PC-9 (cell line): Measurements from ENCODE around the gene COL23A1. TPM values are rescaled to one million over a fixed set of nuclear protein-coding genes. Genes with fewer than 3 reads are reported as not detected.

Experiments
- BruUV-seq: library from RNA; stranded (reverse); fragments of 400-500 nt; replicated peaks from 2 replicates; lab custom pipeline; 2021; lab: Mats Ljungman, UMichigan
- CTCF ChIA-PET: fragments of 300-600 bp; sonication (Branson Sonifier 250); formaldehyde crosslinking; loops from one replicate; lab custom pipeline; 2022; ENCODE audit warnings: antibody characterized with exemption; lab: Charles Lee
- POLR2A ChIA-PET: fragments of 300-600 bp; sonication (Branson Sonifier 250); formaldehyde crosslinking; loops from one replicate; lab custom pipeline; 2022; ENCODE audit warnings: antibody characterized with exemption; ENCODE audit not compliant: unreplicated experiment; lab: Charles Lee
- DNase-seq, 2 experiments: peaks; one replicate each; pipeline versions ENCODE4 v3.0.0 to v3.0.0-alpha.2; 2015 to 2022; ENCODE audit warnings: mixed read lengths in 1 of 2
- H2AFZ ChIP-seq: fragments of 200-600 bp; sonication (generic); 2 replicates; pipeline ENCODE4 v1.8.1; 2017; ENCODE audit warnings: antibody characterized with exemption
- H3F3A ChIP-seq: fragments of 200-600 bp; sonication (generic); 2 replicates; pipeline ENCODE4 v1.8.1; 2017; ENCODE audit warnings: antibody characterized with exemption, mild to moderate bottlenecking, low read depth; ENCODE audit not compliant: insufficient read depth
- H3K27ac ChIP-seq: fragments of 200-600 bp; sonication (generic); 2 replicates; pipeline ENCODE4 v1.6.1; 2016; ENCODE audit warnings: mixed run types
- H3K27me3 ChIP-seq: fragments of 200-600 bp; sonication (generic); 2 replicates; pipeline ENCODE4 v1.6.1; 2016; ENCODE audit warnings: low read depth, mixed run types; ENCODE audit not compliant: insufficient read depth
- H3K36me3 ChIP-seq: fragments of 200-600 bp; sonication (generic); 2 replicates; pipeline ENCODE4 v1.6.1; 2016; ENCODE audit warnings: low read depth, mixed run types
- H3K4me1 ChIP-seq: fragments of 200-600 bp; sonication (generic); replicated peaks from 2 replicates; pipeline ENCODE4 v1.6.1; 2016; ENCODE audit warnings: mixed run types; ENCODE audit not compliant: insufficient read depth
- H3K4me2 ChIP-seq: fragments of 200-600 bp; sonication (generic); 2 replicates; pipeline ENCODE4 v1.6.1; 2017; ENCODE audit warnings: mixed run types
- H3K4me3 ChIP-seq: fragments of 200-600 bp; sonication (generic); 2 replicates; pipeline ENCODE4 v1.6.1; 2016; ENCODE audit warnings: mixed run types
- H3K79me2 ChIP-seq: fragments of 200-600 bp; sonication (generic); 2 replicates; pipeline ENCODE4 v1.6.1; 2017; ENCODE audit warnings: low read depth, mixed run types
- H3K9me2 ChIP-seq: fragments of 200-600 bp; sonication (generic); 2 replicates; pipeline ENCODE4 v1.8.1; 2017; ENCODE audit warnings: mild to moderate bottlenecking; ENCODE audit not compliant: insufficient read depth
- H3K9me3 ChIP-seq: fragments of 200-600 bp; sonication (generic); 2 replicates; pipeline ENCODE4 v1.8.1; 2016; ENCODE audit warnings: low read depth; ENCODE audit not compliant: insufficient read depth
- H4K20me1 ChIP-seq: fragments of 200-600 bp; sonication (generic); 2 replicates; pipeline ENCODE4 v1.8.1; 2017; ENCODE audit not compliant: insufficient read depth
- CTCF ChIP-seq: fragments of 200-600 bp; sonication (generic); conservative IDR thresholded peaks from 2 replicates; pipeline ENCODE4 v1.6.1; 2017; ENCODE audit warnings: mixed run types, antibody characterized with exemption, mild to moderate bottlenecking, moderate library complexity
- EZH2 ChIP-seq: fragments of 200-600 bp; sonication (generic); IDR thresholded peaks from 2 replicates; pipeline ENCODE4 v1.8.0; 2017; ENCODE audit warnings: antibody characterized with exemption, low read depth
- intact Hi-C: fragments of 100-400 bp; cut with micrococcal nuclease; formaldehyde crosslinking; loops from one replicate; pipeline ENCODE4 v1.10.0; 2022; ENCODE audit not compliant: unreplicated experiment
- total RNA-seq: library from RNA; stranded (reverse); gene quantifications from 2 replicates; pipeline ENCODE4 v1.2.3, GENCODE V29; 2021

Gene COL23A1
- total RNA-seq, 1 experiment from 2014 or later = not detected

DNA sequence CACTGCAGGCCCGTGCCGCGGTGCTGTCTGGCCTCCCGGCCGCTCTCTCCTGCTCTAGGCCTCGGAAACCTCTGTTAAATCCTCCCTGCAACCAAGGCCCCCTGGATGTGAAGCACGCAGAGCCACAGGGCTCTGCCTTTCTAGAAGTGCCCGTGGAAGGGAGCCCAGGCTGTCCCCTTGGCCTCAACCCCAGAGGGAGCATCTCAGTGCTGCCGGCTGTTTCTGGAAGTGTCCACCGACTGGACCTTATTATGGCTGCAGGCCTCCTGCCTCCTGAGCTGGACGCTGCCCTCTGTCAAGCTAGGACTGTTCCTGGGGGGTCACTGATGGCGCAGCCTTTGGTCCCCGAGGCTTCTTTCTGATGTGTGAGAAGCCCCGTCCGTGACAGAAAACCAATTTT, 317.2 kb downstream of the COL23A1 start:
- Histone ChIP-seq H4K20me1 (no peaks in the 10 kb centered on the region), H3K4me2 (no peak overlapping the region), H3K36me3 (no peaks in the 10 kb centered on the region), H3K4me1 (no peaks in the 10 kb centered on the region), H3K27me3 (peaks cover 94% of the 10 kb centered on the region), H3K4me3 (no peak overlapping the region), H2AFZ (no peak overlapping the region), H3K9me2 (no peaks in the 10 kb centered on the region), H3K27ac (no peak overlapping the region), H3K9me3 (no peaks in the 10 kb centered on the region; the same call in 1 of the 2 replicates), H3F3A (no peaks in the 10 kb centered on the region), H3K79me2 (no peaks in the 10 kb centered on the region)
- ChIA-PET POLR2A (interaction anchor here (0.7 kb wide), 1 partner anchor 1351 kb away, joined by 7 read pairs; the partner anchor contains the start of gene HNRNPH1), CTCF (no interaction called here)
- TF ChIP-seq EZH2 (no peak), CTCF (no peak)
- DNase-seq = no peak
- BruUV-seq = no TSS peak
- intact Hi-C loops = no loop called here

GRCh38 chr5:178272591-178272990, 317.6 kb downstream of the COL23A1 start:
- no peaks in the 10 kb centered on the region for H3F3A ChIP-seq
- intact Hi-C loops = no loop called here
- no peaks in the 10 kb centered on the region for H3K9me2 ChIP-seq
- H3K4me2 ChIP-seq = no peak overlapping the region
- no peaks in the 10 kb centered on the region for H3K36me3 ChIP-seq
- no peak for DNase-seq
- H4K20me1 ChIP-seq = no peaks in the 10 kb centered on the region
- no TSS peak for BruUV-seq
- TF ChIP-seq EZH2 = no peak
- no peak for TF ChIP-seq CTCF
- H2AFZ ChIP-seq = no peak overlapping the region
- ChIA-PET CTCF (no interaction called here), POLR2A (no interaction called here)
- no peaks in the 10 kb centered on the region for H3K4me1 ChIP-seq
- H3K9me3 ChIP-seq = no peaks in the 10 kb centered on the region; the same call in 1 of the 2 replicates
- H3K79me2 ChIP-seq = no peaks in the 10 kb centered on the region
- no peak overlapping the region for H3K4me3 ChIP-seq
- peaks cover 94% of the 10 kb centered on the region for H3K27me3 ChIP-seq
- H3K27ac ChIP-seq = no peak overlapping the region

GRCh38 chr5:178271726-178272479, 318.3 kb downstream of the COL23A1 start:
- CTCF ChIA-PET = no interaction called here
- H3K9me2 ChIP-seq = no peaks in the 10 kb centered on the region
- no peak overlapping the region for H3K4me3 ChIP-seq
- no peak overlapping the region for H3K27ac ChIP-seq
- peaks cover 94% of the 10 kb centered on the region for H3K27me3 ChIP-seq
- no peak overlapping the region for H2AFZ ChIP-seq
- H3F3A ChIP-seq = no peaks in the 10 kb centered on the region
- DNase-seq = no peak
- no peaks in the 10 kb centered on the region; the same call in 1 of the 2 replicates for H3K9me3 ChIP-seq
- no peak overlapping the region for H3K4me2 ChIP-seq
- no peak for TF ChIP-seq CTCF
- no peak for TF ChIP-seq EZH2
- POLR2A ChIA-PET = no interaction called here
- BruUV-seq = no TSS peak
- H4K20me1 ChIP-seq = no peaks in the 10 kb centered on the region
- no peaks in the 10 kb centered on the region for H3K36me3 ChIP-seq
- H3K4me1 ChIP-seq = no peaks in the 10 kb centered on the region
- no peaks in the 10 kb centered on the region for H3K79me2 ChIP-seq
- intact Hi-C loops = no loop called here
